ENCODE results near the gene SREBF1.

Gene SREBF1

GRCh38 chr17:17763136-17763535 is 73.7 kb downstream of the SREBF1 start:
- DNase-seq (ENCODE audit: low read depth, low spot score): no peak

GRCh38 chr17:17762744-17763105 is 74.1 kb downstream of the SREBF1 start:
- DNase-seq (ENCODE audit: low read depth, low spot score): no peak
